Suprapubic skin (tissue), 4 donors: ENCODE measurements around the gene EYS. TPM values are rescaled to one million over a fixed set of nuclear protein-coding genes. Genes with fewer than 3 reads are reported as not detected.

Source experiments
- DNase-seq, 2 donors: peaks; one replicate each; pipeline ENCODE4 v3.0.0-alpha.2; 2019; ENCODE audit warnings: low spot score in 2 of 2
- H3K27ac ChIP-seq: fragments of 200-600 bp; sonication (generic); one replicate; pipeline ENCODE4 v1.5.1; 2019
- H3K27me3 ChIP-seq: fragments of 200-600 bp; sonication (generic); one replicate; pipeline ENCODE4 v1.5.1; 2019
- H3K36me3 ChIP-seq: fragments of 200-600 bp; sonication (generic); one replicate; pipeline ENCODE4 v1.5.1; 2019
- H3K4me1 ChIP-seq: fragments of 200-600 bp; sonication (generic); one replicate; pipeline ENCODE4 v1.5.1; 2019
- H3K4me3 ChIP-seq: fragments of 200-600 bp; sonication (generic); one replicate; pipeline ENCODE4 v1.5.1; 2019; ENCODE audit warnings: mild to moderate bottlenecking
- H3K9me3 ChIP-seq: fragments of 200-600 bp; sonication (generic); one replicate; pipeline ENCODE4 v1.5.1; 2019
- CTCF ChIP-seq, 2 donors: fragments of 200-600 bp in 1 of 2; fragments of 450-650 bp in 1 of 2; sonication (generic) in 1 of 2; IDR thresholded peaks; one replicate each; pipeline ENCODE4 v1.5.1; 2016 to 2019; ENCODE audit warnings: antibody characterized with exemption in 2 of 2, mild to moderate bottlenecking in 1 of 2, moderate library complexity in 1 of 2
- EP300 ChIP-seq: sonication (generic); formaldehyde crosslinking; IDR thresholded peaks from one replicate; pipeline ENCODE4 v1.6.1; 2017; ENCODE audit warnings: antibody characterized with exemption
- POLR2A ChIP-seq, 2 donors: fragments of 450-650 bp; IDR thresholded peaks; one replicate each; pipeline ENCODE4 v1.6.1; 2017; ENCODE audit warnings: antibody characterized with exemption in 2 of 2, mild to moderate bottlenecking in 2 of 2, moderate library complexity in 2 of 2
- POLR2AphosphoS5 ChIP-seq, 3 donors: sonication (generic); formaldehyde crosslinking; IDR thresholded peaks; one replicate each; pipeline ENCODE4 v1.6.1; 2017; ENCODE audit warnings: antibody characterized with exemption in 3 of 3
- WGBS: methylation state at CpG from one replicate; pipeline ENCODE4 v1.1.5; 2018; 5-methylcytosine and 5-hydroxymethylcytosine counted together
- total RNA-seq, 4 donors: library from RNA; depleted of rRNA; stranded (reverse); fragments of >200 nt; gene quantifications; one replicate each; pipeline ENCODE4 v1.1.0, GENCODE V29; 2016

Gene EYS
- total RNA-seq, 4 donors from 2014 or later, result not detected

DNA sequence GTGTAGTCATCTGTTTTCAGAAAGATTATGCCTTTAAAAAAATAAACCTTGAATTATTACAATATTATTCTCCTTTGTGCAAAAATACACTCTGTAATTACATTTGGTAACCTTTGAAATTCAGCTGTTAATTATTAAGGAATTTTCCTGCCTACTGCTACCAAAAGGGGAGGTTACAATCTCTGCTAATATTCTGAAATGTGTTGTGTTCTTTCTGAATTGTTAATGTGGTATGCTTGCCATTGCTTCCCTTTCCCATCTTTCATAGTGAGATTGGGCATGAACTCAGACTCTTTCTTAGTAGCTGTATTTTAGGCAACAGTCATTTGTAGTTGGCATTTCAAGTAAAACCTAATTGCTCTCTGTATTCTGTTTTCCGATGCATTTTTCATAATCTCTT is 1998.4 kb downstream of the EYS start:
- Histone ChIP-seq H3K36me3 (peaks cover 81% of the 10 kb centered on the region), H3K27me3 (no peaks in the 10 kb centered on the region), H3K9me3 (no peaks in the 10 kb centered on the region), H3K4me3 (no peak overlapping the region), H3K27ac (no peak overlapping the region), H3K4me1 (no peaks in the 10 kb centered on the region)
- 88% methylated on average over 1 of the region's 1 CpG for WGBS
- DNase-seq, result no peak
- TF ChIP-seq POLR2A (IDR thresholded peaks at IDR 0.05) (no peak), EP300 (no peak), CTCF (IDR thresholded peaks at IDR 0.05) (no peak), POLR2AphosphoS5 (IDR thresholded peaks at IDR 0.05) (no peak)

GRCh38 chr6:63706630-63707029 is 2000.4 kb downstream of the EYS start:
- no peak for DNase-seq
- no peaks in the 10 kb centered on the region for H3K27me3 ChIP-seq
- no peak overlapping the region for H3K27ac ChIP-seq
- H3K9me3 ChIP-seq, result no peaks in the 10 kb centered on the region
- no peaks in the 10 kb centered on the region for H3K4me1 ChIP-seq
- TF ChIP-seq EP300 (no peak), POLR2A (IDR thresholded peaks at IDR 0.05) (no peak), POLR2AphosphoS5 (IDR thresholded peaks at IDR 0.05) (no peak), CTCF (IDR thresholded peaks at IDR 0.05) (no peak)
- no peak overlapping the region for H3K4me3 ChIP-seq
- H3K36me3 ChIP-seq, result peaks cover 81% of the 10 kb centered on the region
- 70% methylated on average over 2 of the region's 2 CpGs for WGBS

GRCh38 chr6:63705707-63706106 is 2001.3 kb downstream of the EYS start:
- Histone ChIP-seq H3K4me3 (no peak overlapping the region), H3K9me3 (no peaks in the 10 kb centered on the region), H3K36me3 (peaks cover 79% of the 10 kb centered on the region), H3K27ac (no peak overlapping the region), H3K4me1 (no peaks in the 10 kb centered on the region), H3K27me3 (no peaks in the 10 kb centered on the region)
- DNase-seq, result no peak
- TF ChIP-seq POLR2A (IDR thresholded peaks at IDR 0.05) (no peak), POLR2AphosphoS5 (IDR thresholded peaks at IDR 0.05) (no peak), EP300 (no peak), CTCF (IDR thresholded peaks at IDR 0.05) (no peak)
- WGBS, result 75% methylated on average over 2 of the region's 2 CpGs

- DNase-seq, result no peak
- H3K4me1 ChIP-seq, result no peaks in the 10 kb centered on the region
- H3K36me3 ChIP-seq, result peaks cover 9% of the 10 kb centered on the region
- no peak overlapping the region for H3K4me3 ChIP-seq
- no peaks in the 10 kb centered on the region for H3K27me3 ChIP-seq
- no peak overlapping the region for H3K27ac ChIP-seq
- TF ChIP-seq EP300, result no peak
- no peak for TF ChIP-seq POLR2AphosphoS5 (IDR thresholded peaks at IDR 0.05)
- no peak for TF ChIP-seq CTCF (IDR thresholded peaks at IDR 0.05)
- no peak for TF ChIP-seq POLR2A (IDR thresholded peaks at IDR 0.05)
- no peaks in the 10 kb centered on the region for H3K9me3 ChIP-seq
Observed at GRCh38 chr6:63690221-63690620, 2016.8 kb downstream of the EYS start.

DNA sequence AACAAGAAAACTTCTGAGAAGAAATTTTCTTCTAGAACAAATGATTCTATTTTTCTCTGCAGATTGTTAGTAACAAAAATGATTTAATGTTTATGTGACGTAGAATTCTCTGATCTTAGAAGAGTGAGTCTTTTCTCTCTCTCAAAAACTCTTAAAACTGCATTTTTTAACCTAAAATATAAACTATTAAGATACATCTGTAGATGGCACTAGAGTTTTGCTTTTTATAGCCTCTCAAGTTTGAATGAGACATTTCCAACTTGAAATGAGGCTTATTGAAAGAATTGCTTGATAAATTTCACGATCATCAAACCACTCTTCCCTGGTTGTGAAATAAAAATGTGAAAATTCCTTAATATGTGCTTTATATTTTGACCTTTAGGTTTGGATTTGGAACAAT is 2017.6 kb downstream of the EYS start:
- peaks cover 15% of the 10 kb centered on the region for H3K36me3 ChIP-seq
- no peak overlapping the region for H3K4me3 ChIP-seq
- H3K9me3 ChIP-seq, result no peaks in the 10 kb centered on the region
- no peak for DNase-seq
- no peaks in the 10 kb centered on the region for H3K4me1 ChIP-seq
- H3K27me3 ChIP-seq, result no peaks in the 10 kb centered on the region
- TF ChIP-seq POLR2AphosphoS5 (IDR thresholded peaks at IDR 0.05) (no peak), POLR2A (IDR thresholded peaks at IDR 0.05) (no peak), CTCF (IDR thresholded peaks at IDR 0.05) (no peak), EP300 (no peak)
- H3K27ac ChIP-seq, result no peak overlapping the region
- 90% methylated on average over 2 of the region's 2 CpGs for WGBS
